H1 (cell line): ENCODE measurements around the gene KCNE1. TPM values are rescaled to one million over a fixed set of nuclear protein-coding genes. Genes with fewer than 3 reads are reported as not detected.

Experiments used
- CTCF ChIA-PET: fragments of 300-600 bp; sonication (Branson Sonifier 250); formaldehyde crosslinking; loops from one replicate; lab custom pipeline; 2021; ENCODE audit not compliant: partially characterized antibody; lab: Charles Lee
- POLR2A ChIA-PET: fragments of 300-600 bp; sonication (Branson Sonifier 250); formaldehyde crosslinking; loops from one replicate; lab custom pipeline; 2021; ENCODE audit warnings: inconsistent platforms; ENCODE audit not compliant: partially characterized antibody; lab: Charles Lee
- DNase-seq, 2 experiments: peaks; one replicate each; pipeline versions ENCODE4 v3.0.0 to v3.0.0-alpha.2; 2010 to 2022; ENCODE audit warnings: low spot score in 2 of 2, low read depth in 1 of 2, mixed read lengths in 1 of 2
- FAIRE-seq: peaks from 2 replicates; lab custom pipeline; 2011; peaks lifted over from hg19 to GRCh38; lab: Jason Lieb, UNC
- H2AFZ ChIP-seq: 2 replicates; pipeline ENCODE4 v1.8.1; 2012; ENCODE audit warnings: low read length, inconsistent platforms
- H2AK5ac ChIP-seq: 2 replicates; pipeline ENCODE4 v1.6.1; 2013; ENCODE audit warnings: low read depth, low read length
- H2BK120ac ChIP-seq: replicated peaks from 2 replicates; pipeline ENCODE3; 2013; ENCODE audit warnings: low read depth, low read length, inconsistent platforms
- H2BK12ac ChIP-seq: 2 replicates; pipeline ENCODE4 v1.6.1; 2013; ENCODE audit warnings: low read depth, low read length
- H2BK15ac ChIP-seq: 2 replicates; pipeline ENCODE4 v1.6.1; 2013; ENCODE audit warnings: low read length
- H2BK20ac ChIP-seq: 2 replicates; pipeline ENCODE4 v1.6.1; 2013; ENCODE audit warnings: low read length
- H2BK5ac ChIP-seq: 2 replicates; pipeline ENCODE4 v1.6.1; 2013; ENCODE audit warnings: low read depth, low read length
- H3K14ac ChIP-seq: 2 replicates; pipeline ENCODE4 v1.6.1; 2013; ENCODE audit warnings: inconsistent platforms; ENCODE audit not compliant: insufficient read length
- H3K18ac ChIP-seq: 2 replicates; pipeline ENCODE4 v1.6.1; 2013; ENCODE audit warnings: low read length; ENCODE audit errors: extremely low read depth
- H3K23ac ChIP-seq: 2 replicates; pipeline ENCODE4 v1.6.1; 2013; ENCODE audit warnings: inconsistent platforms; ENCODE audit not compliant: insufficient read length
- H3K23me2 ChIP-seq: 2 replicates; pipeline ENCODE4 v1.6.1; 2013; ENCODE audit warnings: low read depth, low read length
- H3K27ac ChIP-seq: 2 replicates; pipeline ENCODE4 v1.6.1; 2011; ENCODE audit warnings: low read depth, low read length, inconsistent platforms
- H3K27me3 ChIP-seq, 4 experiments: replicated peaks in 1 of 4; 1 replicate in 1 of 4; 2 replicates in 3 of 4; pipeline versions ENCODE4 v1.6.1 to v1.8.1; 2011 to 2013; ENCODE audit warnings: low read length in 3 of 4, mild to moderate bottlenecking in 3 of 4, inconsistent platforms in 2 of 4, mixed read lengths in 2 of 4, moderate library complexity in 1 of 4; ENCODE audit not compliant: control insufficient read depth in 3 of 4, insufficient read depth in 3 of 4; ENCODE audit errors: extremely low read depth in 1 of 4
- H3K36me3 ChIP-seq, 4 experiments: 2 replicates each; pipeline versions ENCODE4 v1.6.1 to v1.8.1; 2011 to 2013; ENCODE audit warnings: mild to moderate bottlenecking in 4 of 4, low read length in 3 of 4, moderate library complexity in 2 of 4, control low read depth in 1 of 4, inconsistent platforms in 1 of 4; ENCODE audit not compliant: insufficient read depth in 4 of 4, control insufficient read depth in 2 of 4
- H3K4ac ChIP-seq: replicated peaks from 2 replicates; pipeline ENCODE3; 2013; ENCODE audit warnings: low read length, low read depth, mixed read lengths, inconsistent platforms; ENCODE audit not compliant: insufficient read length
- H3K4me1 ChIP-seq, 4 experiments: replicated peaks in 1 of 4; 1 replicate in 1 of 4; 2 replicates in 3 of 4; pipeline versions ENCODE4 v1.6.1 to v1.8.1; 2011 to 2013; ENCODE audit warnings: low read length in 3 of 4, inconsistent platforms in 2 of 4, mixed read lengths in 1 of 4; ENCODE audit not compliant: insufficient read depth in 4 of 4, control insufficient read depth in 3 of 4
- H3K4me2 ChIP-seq, 2 experiments: 2 replicates each; pipeline versions ENCODE4 v1.6.1 to v1.8.1; 2011 to 2013; ENCODE audit warnings: low read depth in 2 of 2, low read length in 2 of 2, control low read depth in 1 of 2, inconsistent platforms in 1 of 2, mild to moderate bottlenecking in 1 of 2; ENCODE audit not compliant: insufficient read depth in 1 of 2
- H3K4me3 ChIP-seq, 4 experiments: fragments of 200-600, 300-600 bp in 1 of 4; sonication (generic), shearing (Covaris generic), sonication (Bioruptor Twin) in 1 of 4; 2 replicates each; pipeline versions ENCODE4 v1.5.1 to v1.8.1; 2011 to 2016; ENCODE audit warnings: low read length in 4 of 4, low read depth in 3 of 4, control low read depth in 2 of 4, inconsistent platforms in 2 of 4, mild to moderate bottlenecking in 2 of 4, mixed read lengths in 1 of 4, moderate library complexity in 1 of 4; ENCODE audit not compliant: insufficient read depth in 2 of 4; ENCODE audit errors: extremely low read depth in 1 of 4
- H3K56ac ChIP-seq: replicated peaks from 2 replicates; pipeline ENCODE3; 2013; ENCODE audit warnings: low read depth, mild to moderate bottlenecking, mixed read lengths, low read length, inconsistent platforms; ENCODE audit not compliant: insufficient read length
- H3K79me1 ChIP-seq: 2 replicates; pipeline ENCODE4 v1.6.1; 2013; ENCODE audit warnings: low read depth, low read length, control low read depth
- H3K79me2 ChIP-seq, 2 experiments: 2 replicates each; pipeline versions ENCODE4 v1.6.1 to v1.8.1; 2012 to 2013; ENCODE audit warnings: low read length in 2 of 2, mild to moderate bottlenecking in 2 of 2, inconsistent platforms in 1 of 2; ENCODE audit not compliant: insufficient read depth in 2 of 2, control insufficient read depth in 1 of 2
- H3K9ac ChIP-seq, 4 experiments: replicated peaks in 1 of 4; 1 replicate in 1 of 4; 2 replicates in 3 of 4; pipeline versions ENCODE4 v1.6.1 to v1.8.1; 2011 to 2013; ENCODE audit warnings: low read depth in 3 of 4, low read length in 3 of 4, control low read depth in 2 of 4, mild to moderate bottlenecking in 2 of 4, moderate library complexity in 2 of 4, inconsistent platforms in 1 of 4; ENCODE audit errors: extremely low read depth in 1 of 4
- H3K9me3 ChIP-seq, 2 experiments: 2 replicates each; pipeline versions ENCODE4 v1.6.1 to v1.8.1; 2012 to 2013; ENCODE audit warnings: mild to moderate bottlenecking in 2 of 2, moderate library complexity in 2 of 2, control low read depth in 1 of 2, inconsistent platforms in 1 of 2, low read depth in 1 of 2, low read length in 1 of 2, mixed read lengths in 1 of 2; ENCODE audit not compliant: insufficient read depth in 2 of 2
- H4K20me1 ChIP-seq, 2 experiments: replicated peaks in 1 of 2; 2 replicates each; pipeline versions ENCODE3 to v1.8.1; 2011 to 2013; ENCODE audit warnings: inconsistent platforms in 2 of 2, low read length in 2 of 2, mild to moderate bottlenecking in 1 of 2; ENCODE audit not compliant: insufficient read depth in 2 of 2, control insufficient read depth in 1 of 2
- H4K5ac ChIP-seq: 2 replicates; pipeline ENCODE4 v1.6.1; 2013; ENCODE audit warnings: low read length, low read depth, mixed read lengths, inconsistent platforms; ENCODE audit not compliant: insufficient read length
- H4K8ac ChIP-seq: 2 replicates; pipeline ENCODE4 v1.8.0; 2013; ENCODE audit warnings: mild to moderate bottlenecking, moderate library complexity, low read length, inconsistent platforms; ENCODE audit not compliant: insufficient read depth; ENCODE audit errors: extremely low read depth
- H4K91ac ChIP-seq: replicated peaks from 2 replicates; pipeline ENCODE3; 2013; ENCODE audit warnings: low read length, mixed read lengths, inconsistent platforms; ENCODE audit not compliant: insufficient read length
- JUN ChIP-seq: IDR thresholded peaks from 2 replicates; pipeline ENCODE4 v1.6.1; 2011; ENCODE audit warnings: low read depth, mild to moderate bottlenecking, improper control_type of control experiment, low read length
- SP4 ChIP-seq: IDR thresholded peaks from 2 replicates; pipeline ENCODE4 v1.6.1; 2012; ENCODE audit warnings: low read length, inconsistent platforms
- TCF12 ChIP-seq: IDR thresholded peaks from 2 replicates; pipeline ENCODE4 v1.6.1; 2011; ENCODE audit warnings: low read depth, mild to moderate bottlenecking, low read length
- YY1 ChIP-seq: IDR thresholded peaks from 2 replicates; pipeline ENCODE4 v1.6.1; 2011; ENCODE audit warnings: low read depth, mild to moderate bottlenecking, low read length
- WGBS, 2 experiments: shearing (Covaris generic) in 1 of 2; methylation state at CpG; one replicate each; pipeline versions ENCODE4 v1.1.6 to v1.1.7; 2013 to 2015; ENCODE audit warnings: low lambda C conversion rate in 2 of 2, mixed read lengths in 2 of 2, inconsistent platforms in 1 of 2, low coverage in 1 of 2, missing lambda C conversion rate in 1 of 2; ENCODE audit not compliant: insufficient replicate concordance in 2 of 2, insufficient coverage in 1 of 2, insufficient read length in 1 of 2; ENCODE audit errors: extremely low coverage in 1 of 2, missing lambda C conversion rate in 1 of 2; 5-methylcytosine and 5-hydroxymethylcytosine counted together
- polyA plus RNA-seq, 7 experiments: library from polyadenylated mRNA; depleted of rRNA in 3 of 7; stranded (reverse) in 5 of 7; unstranded in 2 of 7; fragments of >200 nt in 5 of 7; fragments of 200-250 nt in 2 of 7; gene quantifications; 1 replicate in 5 of 7; 2 replicates in 1 of 7; 4 replicates in 1 of 7; pipeline versions ENCODE4 v1.2.1 to v1.2.3, GENCODE V29; 2011 to 2013; ENCODE audit warnings: missing spikeins in 2 of 7, mixed read lengths in 2 of 7
- total RNA-seq: library from RNA; stranded (reverse); fragmentation: NEBNext Ultra II Directional; extraction: Animal tissue kit (Norgen Biotek cat#: 25700); gene quantifications from 2 replicates; pipeline ENCODE4 v1.2.1, GENCODE V29; 2021

Gene KCNE1
- total and polyA plus RNA-seq, 2 of the 8 experiments (the other 6 are each of a cell fraction or from before 2014, with no cell fraction given) = 0.08 to 0.28 TPM

DNA sequence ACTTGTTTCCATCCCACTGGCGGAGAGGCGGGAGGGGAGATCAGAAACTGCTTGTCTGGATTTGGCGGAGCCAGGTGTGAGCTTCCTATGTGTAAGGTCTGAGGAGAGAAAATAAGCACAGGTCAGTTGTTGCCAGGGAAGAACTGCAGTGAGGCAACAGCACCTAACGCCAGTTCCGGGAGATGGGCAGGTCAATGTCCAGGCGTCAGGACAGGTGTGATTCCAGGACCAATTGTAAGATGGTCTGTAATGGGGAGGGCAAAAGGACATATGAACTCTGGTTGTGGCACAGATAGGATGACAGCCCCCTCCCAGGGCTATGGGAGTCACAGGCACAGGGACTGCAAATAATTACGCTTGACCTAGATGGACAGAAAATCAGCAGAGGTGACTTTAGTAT is 9.6 kb upstream of the KCNE1 start:
- TF ChIP-seq JUN (no peak), SP4 (no peak), TCF12 (no peak), YY1 (no peak)
- Histone ChIP-seq H2AFZ (no peak overlapping the region), H3K56ac (no peak overlapping the region), H2AK5ac (peak overlapping the region; percentile 70; the same call in 1 of the 2 replicates), H3K36me3 (0 out of 8 replicates have a peak, but pooled peaks cover 0 to 2% (median 0%) of the 10 kb centered on the region in 4 experiments), H3K9ac (no peak overlapping the region), H3K23me2 (no peaks in the 10 kb centered on the region), H3K4me1 (peaks cover 6 to 18% (median 14%) of the 10 kb centered on the region in 4 experiments), H3K18ac (no peak overlapping the region), H3K27ac (no peak overlapping the region), H4K8ac (no peak overlapping the region), H4K20me1 (no peaks in the 10 kb centered on the region), H3K9me3 (no peaks in the 10 kb centered on the region), H3K23ac (no peak overlapping the region), H3K4me3 (no peak overlapping the region), H2BK5ac (no peak overlapping the region), H3K4me2 (no peak overlapping the region), H3K4ac (no peak overlapping the region), H2BK120ac (no peak overlapping the region), H3K27me3 (no peaks in the 10 kb centered on the region; a peak in 2 of 7 replicates), H2BK15ac (no peak overlapping the region), H4K91ac (no peak overlapping the region), H2BK12ac (peak overlapping the region; percentile 80; the same call in 1 of the 2 replicates), H2BK20ac (no peak overlapping the region), H4K5ac (no peak overlapping the region), H3K79me1 (no peaks in the 10 kb centered on the region), H3K14ac (no peak overlapping the region), H3K79me2 (no peaks in the 10 kb centered on the region)
- CTCF ChIA-PET = interaction anchor here (1.0 to 3.2 kb wide), 7 partner anchors 11 to 81 kb away, joined by 3 to 17 read pairs (median 10); no protein-coding TSS in a partner anchor
- FAIRE-seq = no peak
- no peak for DNase-seq
- 84% methylated on average over 7 of the region's 7 CpGs; no CpG with 5 or more reads in 1 of the 2 experiments for WGBS, 2 experiments
- POLR2A ChIA-PET = no interaction called here
